HG03280 (cell line): ENCODE data around the gene ADAMTS5.

Experiments used
- ATAC-seq: cut with Tn5 transposase; IDR thresholded peaks from one replicate; pipeline ENCODE4 v1.9.1; 2021; ENCODE audit warnings: mild to moderate bottlenecking, moderate library complexity; ENCODE audit not compliant: unreplicated experiment

The ADAMTS5 gene

GRCh38 chr21:26967062-26967913 lies at the start of gene ADAMTS5:
ADAMTS5 (minus strand) TSS chr21:26967088; CDS start chr21:26966391, 697 bp downstream.
- ATAC-seq, result no peak

- ATAC-seq, result no peak
Observed at GRCh38 chr21:27001526-27001925, 34.6 kb upstream of the ADAMTS5 start.

DNA sequence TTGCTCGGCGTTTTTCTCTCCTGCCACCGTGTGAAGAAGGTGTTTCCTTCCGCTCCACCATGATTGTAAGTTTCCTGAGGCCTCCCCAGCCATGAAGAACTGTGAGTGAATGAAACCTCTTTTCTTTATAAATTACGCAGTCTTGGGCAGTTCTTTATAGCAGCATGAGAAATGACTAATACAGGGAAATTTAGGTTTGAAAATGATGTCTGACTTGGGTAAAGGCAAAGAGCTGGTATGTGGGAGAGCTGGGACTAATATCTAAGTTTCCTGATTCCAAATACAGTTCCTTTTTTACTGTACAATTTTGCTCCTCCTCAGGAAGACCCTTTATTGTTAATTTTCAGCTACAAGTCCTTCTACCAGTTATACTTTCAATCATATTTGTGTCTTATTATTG lies 16.7 kb upstream of the ADAMTS5 start:
- ATAC-seq, result no peak

- ATAC-seq, result no peak
Observed at GRCh38 chr21:26982767-26983166, 15.9 kb upstream of the ADAMTS5 start.

GRCh38 chr21:26977746-26978145 lies 10.9 kb upstream of the ADAMTS5 start:
- no peak for ATAC-seq

- no peak for ATAC-seq
Observed at GRCh38 chr21:26973226-26973625, 6.3 kb upstream of the ADAMTS5 start.

GRCh38 chr21:26972192-26972591 lies 5.3 kb upstream of the ADAMTS5 start:
- no peak for ATAC-seq

DNA sequence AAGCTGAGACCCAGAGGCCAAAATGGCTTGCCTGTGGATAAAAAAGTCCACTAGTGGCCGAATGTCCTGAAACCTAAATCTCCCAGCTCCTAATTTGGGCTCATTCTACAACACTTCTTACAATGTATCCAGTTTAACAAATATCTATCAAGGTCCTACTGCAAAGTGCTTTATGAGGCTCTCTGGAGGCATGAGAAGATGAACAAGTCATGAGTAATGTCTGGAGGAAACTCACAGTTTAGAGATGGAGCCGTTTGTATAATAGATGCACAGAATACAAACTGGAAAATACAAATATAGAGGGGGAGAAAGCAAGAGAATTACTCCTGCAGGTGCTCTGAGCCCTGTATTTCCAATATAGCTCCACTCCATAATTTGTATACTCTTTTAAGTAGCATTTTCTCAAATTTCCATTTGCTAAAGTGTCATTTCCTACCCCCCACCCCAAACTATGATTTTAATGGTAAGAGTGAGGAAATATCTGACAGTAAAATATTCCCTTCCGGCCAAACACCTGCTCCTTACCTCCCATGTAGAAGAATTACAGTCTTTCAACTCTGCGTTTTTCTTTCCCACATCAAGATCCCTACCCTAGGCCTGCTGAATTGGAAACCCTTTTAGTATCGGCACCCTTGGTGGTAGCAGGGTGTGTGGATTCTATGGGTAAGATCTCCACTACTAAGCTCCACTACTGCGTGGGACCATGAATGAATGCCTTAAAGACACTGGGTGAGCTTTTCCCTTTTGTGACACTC lies 3.3 kb upstream of the ADAMTS5 start:
- no peak for ATAC-seq

- no peak for ATAC-seq
Observed at GRCh38 chr21:26966649-26967061, 233 bp downstream of the ADAMTS5 start.

- ATAC-seq, result no peak
Observed at GRCh38 chr21:26965907-26966581, 844 bp downstream of the ADAMTS5 start.

- ATAC-seq, result no peak
Observed at GRCh38 chr21:26965040-26965906, 1.6 kb downstream of the ADAMTS5 start.

DNA sequence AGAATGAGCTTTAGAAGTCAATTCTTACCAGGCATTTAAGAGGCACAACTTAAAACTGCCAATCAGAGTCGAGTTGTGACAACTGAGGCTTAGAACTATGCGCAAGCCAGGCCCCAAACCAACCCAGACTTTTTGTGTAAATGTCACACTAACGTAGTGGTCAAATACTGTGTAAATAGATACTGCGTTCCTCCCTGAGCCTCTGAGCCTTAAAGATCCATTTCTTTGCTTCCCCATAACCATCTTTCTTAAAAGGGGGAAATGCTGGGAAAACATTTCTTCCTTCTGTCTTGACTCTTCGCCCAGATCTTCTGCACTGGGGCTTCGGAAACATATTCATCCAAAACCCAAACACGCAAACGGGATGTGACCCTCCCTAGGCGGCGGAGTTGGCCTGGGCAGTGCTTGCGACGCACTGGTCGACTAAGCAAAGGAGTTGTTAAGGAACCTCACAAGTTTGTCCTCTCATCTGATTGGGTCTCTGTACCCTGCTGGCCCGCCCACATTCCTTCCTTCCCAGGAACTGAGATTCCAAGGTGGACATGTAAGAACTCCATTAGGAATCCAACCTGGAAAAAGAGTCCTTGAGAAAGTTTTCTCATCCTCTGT lies 2.6 kb downstream of the ADAMTS5 start:
- no peak for ATAC-seq

DNA sequence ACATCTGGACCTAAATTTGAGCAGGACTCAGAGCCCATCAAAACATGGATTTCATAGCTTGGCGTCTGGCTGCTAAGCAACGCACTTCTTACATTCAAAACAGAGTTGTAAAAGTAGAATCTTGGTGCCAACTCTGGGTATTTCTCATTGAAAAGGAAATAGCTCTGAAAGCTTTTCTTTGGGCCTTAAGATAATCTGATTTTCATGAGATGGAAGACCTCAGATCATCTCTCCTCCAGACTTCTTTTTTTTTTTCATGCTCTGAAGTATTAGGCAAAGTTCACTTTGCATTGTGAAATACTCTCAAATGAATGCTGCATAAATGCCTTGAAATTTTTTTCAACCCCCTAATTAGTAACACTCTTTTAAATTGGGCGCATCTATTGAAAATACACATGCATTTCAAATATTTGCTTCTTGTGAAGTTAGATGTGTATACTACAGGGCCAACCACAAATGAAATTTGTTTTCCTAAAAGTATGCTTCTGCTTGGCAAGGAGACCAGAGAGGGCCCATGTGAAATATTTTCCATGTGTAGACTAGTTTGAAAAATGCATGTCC lies 4.2 kb downstream of the ADAMTS5 start:
- no peak for ATAC-seq

DNA sequence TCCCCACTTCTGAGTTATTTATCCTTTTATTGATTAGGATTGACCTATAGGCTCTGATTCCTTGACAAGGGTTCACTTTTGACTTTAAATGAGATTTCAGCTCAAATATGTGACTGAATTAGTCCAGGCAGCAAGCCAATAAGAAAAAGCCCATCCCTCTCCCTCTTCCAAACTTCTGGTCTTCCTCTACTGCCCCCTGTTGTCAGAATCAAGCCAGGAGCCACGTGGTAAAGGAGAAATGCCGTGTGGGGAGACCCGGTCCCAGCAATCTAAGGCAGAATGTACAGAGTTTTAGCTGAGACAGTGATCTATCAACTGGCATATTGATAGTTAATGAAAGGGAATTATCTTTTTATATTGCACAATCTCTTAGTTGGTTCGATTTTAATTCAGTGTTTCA lies 5.2 kb downstream of the ADAMTS5 start:
- ATAC-seq, result no peak

DNA sequence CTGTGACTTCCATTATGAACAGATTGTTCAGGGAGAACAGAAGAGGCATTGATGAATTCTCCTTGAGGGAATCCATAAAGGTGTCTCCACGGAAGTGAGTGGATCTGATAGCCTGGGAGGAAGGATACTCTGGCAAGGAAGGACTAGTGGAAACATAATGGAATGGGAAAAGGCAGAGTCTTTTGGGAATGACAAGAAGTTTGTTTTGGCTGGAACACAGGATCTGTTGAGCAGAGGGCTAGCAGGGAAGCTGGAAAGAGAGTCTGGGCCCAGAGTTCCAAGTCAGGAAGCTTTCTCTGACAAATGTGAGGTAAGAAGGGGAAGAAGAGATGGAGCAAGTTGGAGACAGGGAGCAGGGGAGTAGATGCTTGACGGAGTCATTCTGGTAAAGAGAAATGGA lies 8.1 kb downstream of the ADAMTS5 start:
- ATAC-seq, result no peak

- ATAC-seq, result no peak
Observed at GRCh38 chr21:26956813-26957212, 10.1 kb downstream of the ADAMTS5 start.

GRCh38 chr21:26956216-26956615 lies 10.7 kb downstream of the ADAMTS5 start:
- ATAC-seq, result no peak

DNA sequence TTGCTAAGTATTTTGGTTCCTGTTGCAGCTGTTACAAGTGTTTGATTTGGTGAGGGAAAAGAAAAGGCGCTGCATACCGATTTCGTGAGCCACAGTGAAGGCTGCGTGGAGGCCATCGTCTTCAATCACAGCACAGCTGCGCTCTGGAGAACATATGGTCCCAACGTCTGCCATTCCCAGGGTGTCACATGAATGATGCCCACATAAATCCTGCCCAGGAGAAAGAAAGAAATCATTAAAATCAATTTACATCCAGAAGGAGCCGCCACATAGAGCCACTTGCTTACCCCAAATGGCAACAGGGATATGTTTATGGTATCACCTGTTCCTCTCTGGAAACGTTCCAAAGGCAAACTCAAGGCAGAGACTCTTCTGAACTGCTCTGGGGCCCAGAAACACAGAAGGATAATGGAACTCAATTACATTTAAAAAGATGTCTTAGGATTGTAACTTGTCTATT lies 12.2 kb downstream of the ADAMTS5 start:
- no peak for ATAC-seq

DNA sequence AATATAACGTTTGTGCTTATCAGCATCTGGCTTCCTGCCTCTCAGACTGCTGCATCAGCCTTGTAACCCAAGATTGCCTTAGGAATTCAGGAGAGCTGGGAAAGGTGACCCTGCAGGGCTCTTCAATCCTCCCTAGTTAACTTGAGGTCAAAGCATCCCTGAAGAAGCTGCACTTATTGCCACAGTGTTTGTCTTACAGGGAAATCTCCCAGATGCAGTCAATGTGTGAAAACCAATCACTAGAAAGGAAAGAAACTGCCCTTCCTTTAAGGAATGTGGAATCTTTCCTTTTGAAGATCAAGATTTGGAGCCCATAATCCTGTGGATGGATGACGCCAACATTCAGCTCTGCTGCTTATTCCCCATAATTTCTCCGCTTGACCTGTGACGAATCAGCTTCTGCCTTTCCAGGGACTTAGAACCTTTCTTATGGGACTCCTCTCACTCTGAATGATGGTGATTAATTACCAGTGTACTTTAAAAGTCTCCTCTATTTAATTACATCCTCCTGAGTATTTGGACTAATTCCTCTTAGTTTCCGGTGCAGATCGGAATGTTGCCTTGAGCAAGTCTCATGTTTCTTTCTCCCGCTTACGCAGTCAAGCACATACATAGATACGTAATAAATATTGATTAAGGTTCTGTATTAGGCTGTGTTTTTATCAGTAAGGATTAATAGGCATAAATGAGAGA lies 14.4 kb downstream of the ADAMTS5 start:
- ATAC-seq, result no peak
